NCI-H774 (cell line): ENCODE results near the gene ETV6.

ENCODE experiments used
- DNase-seq: peaks from one replicate; lab custom pipeline; 2025; lab: John Stamatoyannopoulos, UW

The ETV6 gene

DNA sequence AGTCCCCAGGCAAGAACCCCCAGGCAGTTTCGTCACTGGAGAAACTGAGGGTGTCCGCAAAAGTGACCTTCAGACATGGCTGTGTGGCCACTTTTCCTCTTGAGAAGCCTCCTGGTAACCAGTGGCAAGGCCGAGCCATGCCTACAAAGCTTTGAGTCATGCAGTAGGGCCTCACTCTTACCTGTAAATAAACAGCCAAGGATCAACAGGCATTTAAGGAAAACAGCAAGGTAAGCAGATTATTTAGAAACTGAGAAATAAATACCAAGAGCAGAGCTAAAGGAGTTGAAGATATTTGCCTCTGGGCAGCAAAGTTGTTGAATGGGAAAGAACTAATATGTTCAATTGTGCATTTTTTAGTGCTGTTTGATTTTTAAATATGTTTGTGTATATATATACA lies 280.2 kb downstream of the ETV6 start:
- no peak for DNase-seq

DNA sequence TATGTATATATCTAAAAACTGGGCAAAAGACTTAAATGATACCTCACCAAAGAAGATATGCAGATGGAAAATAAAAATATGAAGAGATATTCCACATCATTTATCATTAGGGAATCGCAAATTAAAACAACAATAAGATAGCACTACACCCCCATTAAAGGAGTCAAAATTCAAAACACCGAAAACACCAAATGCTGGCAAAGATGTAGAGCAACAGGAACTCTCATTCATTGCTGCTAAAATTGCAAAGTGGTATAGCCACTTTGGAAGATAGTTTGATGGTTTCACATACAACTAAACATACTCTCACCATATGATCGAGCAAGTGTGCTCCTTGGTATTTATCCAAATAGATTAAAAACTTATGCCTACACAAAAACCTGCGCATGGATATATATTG lies 289.7 kb downstream of the ETV6 start:
- DNase-seq: no peak

DNA sequence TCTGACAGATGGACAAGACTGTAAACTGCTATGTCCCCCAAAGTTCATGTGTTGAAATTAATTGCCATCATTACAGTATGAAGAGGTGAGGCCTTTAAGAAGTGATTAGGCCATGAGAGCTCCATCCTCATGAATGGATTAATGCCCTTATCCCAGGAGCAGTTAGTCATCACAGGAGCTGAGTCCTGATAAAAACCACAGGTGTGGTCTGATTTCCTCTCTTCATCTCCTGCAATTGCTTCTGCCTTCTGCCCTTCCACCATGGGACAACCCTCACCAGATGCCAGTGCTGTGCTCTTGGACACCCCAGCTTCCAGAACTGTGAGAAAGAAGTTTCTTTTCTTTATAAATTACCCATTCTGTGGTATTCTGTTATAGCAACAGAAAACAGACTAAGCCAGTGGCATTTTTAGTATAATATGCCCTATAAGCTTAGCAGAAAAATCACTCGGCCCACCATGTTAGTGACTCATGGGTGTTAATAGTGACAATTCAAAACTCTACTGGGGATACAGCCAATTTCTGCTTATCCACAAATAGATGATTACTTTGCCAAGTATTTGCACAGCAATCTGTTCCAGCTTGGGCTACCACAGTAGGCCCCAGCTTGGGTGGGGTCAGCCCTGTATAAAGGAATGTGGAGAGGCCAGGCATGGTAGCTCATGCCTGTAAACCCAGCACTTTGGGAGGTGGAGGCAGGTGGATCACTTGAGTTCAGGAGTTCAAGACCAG lies 292.3 kb downstream of the ETV6 start:
- no peak for DNase-seq

GRCh38 chr12:11943919-11944700 lies 294.6 kb downstream of the ETV6 start:
- DNase-seq: no peak
